ENCODE results near the gene ZNF783. TPM values are rescaled to one million over a fixed set of nuclear protein-coding genes. Genes with fewer than 3 reads are reported as not detected.
"Not testable (repeated sequence)": the region's sequence is repeated elsewhere in the genome, so short reads cannot be mapped to it uniquely, and the experiment has no call there.

ZNF783 gene
- total RNA-seq, 1 donor from 2014 or later, result 19.7 TPM

GRCh38 chr7:149226840-149227494 lies 35.0 kb upstream of the ZNF783 start:
- peaks cover 7% of the 10 kb centered on the region for H3K27me3 Mint-ChIP-seq

DNA sequence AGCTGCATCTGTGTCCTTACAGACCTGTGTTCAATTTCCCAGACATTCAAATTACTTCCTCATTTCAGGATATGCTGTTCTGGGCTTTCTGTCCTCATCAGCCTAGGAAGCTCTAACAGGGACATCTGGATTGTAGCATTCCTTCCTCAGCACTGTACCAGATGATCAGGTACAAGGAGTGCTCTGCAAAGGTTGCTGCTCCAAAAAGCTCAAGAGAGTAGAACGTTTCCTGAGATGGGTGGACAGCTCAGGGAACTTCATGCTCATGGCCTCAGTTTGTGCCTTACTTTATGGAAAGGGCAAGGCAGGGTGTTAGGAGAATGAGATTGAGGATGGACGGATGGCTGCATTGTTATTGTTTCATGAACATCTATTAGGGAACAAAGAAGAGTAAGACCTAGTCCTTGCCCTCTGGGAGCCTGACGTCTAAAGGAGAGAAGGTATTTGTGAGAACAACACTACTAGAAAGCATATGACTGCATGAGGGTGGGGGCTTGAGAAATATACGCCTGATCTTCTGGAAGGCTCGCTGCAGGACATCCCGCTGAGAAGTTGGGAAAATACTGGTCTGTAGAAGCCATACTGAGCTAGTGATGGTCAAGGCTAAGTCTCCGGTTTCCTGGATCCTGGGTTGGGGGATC lies 33.0 kb upstream of the ZNF783 start:
- no peak for TF ChIP-seq CTCF (conservative IDR thresholded peaks at IDR 0.05)
- DNase-seq (ENCODE audit: extremely low spot score, unreplicated experiment), result no peak
- peaks cover 7% of the 10 kb centered on the region for H3K27me3 Mint-ChIP-seq
- no peak overlapping the region for H3K4me3 Mint-ChIP-seq
- H3K9me3 Mint-ChIP-seq, result no peaks in the 10 kb centered on the region
- no peaks in the 10 kb centered on the region for H3K4me1 Mint-ChIP-seq (ENCODE audit: unreplicated experiment)
- peaks cover 8% of the 10 kb centered on the region for H3K36me3 Mint-ChIP-seq
- peak overlapping the region; percentile 21 for H3K27ac Mint-ChIP-seq

More at GRCh38 chr7:149226840-149227494, 35.0 kb upstream of the ZNF783 start:
- H3K4me3 Mint-ChIP-seq, result no peak overlapping the region
- H3K9me3 Mint-ChIP-seq, result no peaks in the 10 kb centered on the region
- no peak for DNase-seq (ENCODE audit: extremely low spot score, unreplicated experiment)
- no peak for TF ChIP-seq CTCF (conservative IDR thresholded peaks at IDR 0.05)
- no peak overlapping the region for H3K27ac Mint-ChIP-seq
- H3K4me1 Mint-ChIP-seq (ENCODE audit: unreplicated experiment), result no peaks in the 10 kb centered on the region
- peaks cover 11% of the 10 kb centered on the region for H3K36me3 Mint-ChIP-seq

GRCh38 chr7:149229526-149229925 lies 32.5 kb upstream of the ZNF783 start:
- Mint-ChIP-seq H3K9me3 (no peaks in the 10 kb centered on the region), H3K4me1 (ENCODE audit: unreplicated experiment) (no peaks in the 10 kb centered on the region), H3K27ac (peak overlapping the region; percentile 12), H3K4me3 (no peak overlapping the region), H3K27me3 (peaks cover 7% of the 10 kb centered on the region), H3K36me3 (peaks cover 8% of the 10 kb centered on the region)
- DNase-seq (ENCODE audit: extremely low spot score, unreplicated experiment), result no peak
- TF ChIP-seq CTCF (conservative IDR thresholded peaks at IDR 0.05), result no peak

DNA sequence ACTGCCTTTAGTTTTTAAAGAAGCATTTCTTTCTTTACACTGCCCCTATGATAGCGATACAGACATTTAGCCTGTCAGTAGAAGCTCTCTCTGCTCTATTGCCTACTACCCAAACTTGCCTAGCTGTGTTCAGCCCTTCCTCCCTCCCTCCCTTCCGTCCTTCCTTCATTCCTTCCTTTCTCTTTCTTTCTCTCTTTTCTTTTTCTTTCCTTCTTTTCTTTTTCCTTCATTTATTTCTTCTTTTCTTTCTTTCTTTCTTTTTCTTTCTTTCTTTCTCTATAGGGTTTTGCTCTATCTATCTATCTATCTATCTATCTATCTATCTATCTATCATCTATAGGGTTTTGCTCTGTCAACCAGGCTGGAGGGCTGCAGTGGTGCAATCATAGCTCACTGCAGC lies 29.6 kb upstream of the ZNF783 start:
- TF ChIP-seq CTCF (conservative IDR thresholded peaks at IDR 0.05), result no peak

GRCh38 chr7:149233655-149234204 lies 28.3 kb upstream of the ZNF783 start:
- Mint-ChIP-seq H3K27me3 (peaks cover 14% of the 10 kb centered on the region), H3K27ac (peak overlapping the region; percentile 71)
- not testable (repeated sequence) for H3K9me3 Mint-ChIP-seq; H3K4me1 Mint-ChIP-seq (ENCODE audit: unreplicated experiment); H3K36me3 Mint-ChIP-seq; DNase-seq (ENCODE audit: extremely low spot score, unreplicated experiment); H3K4me3 Mint-ChIP-seq

More for the DNA sequence above, 29.6 kb upstream of the ZNF783 start:
- Mint-ChIP-seq H3K36me3 (no peaks in the 10 kb centered on the region), H3K9me3 (no peaks in the 10 kb centered on the region), H3K27me3 (peaks cover 10% of the 10 kb centered on the region), H3K4me1 (ENCODE audit: unreplicated experiment) (no peaks in the 10 kb centered on the region), H3K27ac (peak overlapping the region; percentile 71), H3K4me3 (no peak overlapping the region)
- no peak for DNase-seq (ENCODE audit: extremely low spot score, unreplicated experiment)

DNA sequence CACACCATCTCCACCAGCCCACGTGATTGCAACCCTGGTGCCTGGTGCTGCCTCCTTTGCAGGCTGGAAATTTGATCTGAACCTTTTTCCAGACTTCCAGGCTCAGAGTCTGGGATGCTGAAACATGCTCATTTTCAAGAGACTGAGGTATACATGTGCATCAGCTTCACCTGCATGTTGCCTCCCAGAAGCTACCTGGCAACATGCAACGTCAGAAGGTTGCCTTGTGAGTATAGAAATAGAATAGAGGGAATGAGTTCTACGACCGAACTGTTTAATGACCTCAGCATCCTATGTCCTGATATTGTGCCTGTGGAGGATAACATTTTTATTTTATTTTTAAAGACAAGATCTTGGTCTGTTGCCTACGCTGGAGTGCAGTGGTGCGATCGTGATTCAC lies 24.5 kb upstream of the ZNF783 start:
- peak overlapping the region; percentile 39 for H3K4me3 Mint-ChIP-seq
- peaks cover 7% of the 10 kb centered on the region for H3K27me3 Mint-ChIP-seq
- H3K36me3 Mint-ChIP-seq, result peaks cover 8% of the 10 kb centered on the region
- H3K4me1 Mint-ChIP-seq (ENCODE audit: unreplicated experiment), result peaks cover 19% of the 10 kb centered on the region
- no peak for DNase-seq (ENCODE audit: extremely low spot score, unreplicated experiment)
- TF ChIP-seq CTCF (conservative IDR thresholded peaks at IDR 0.05), result no peak
- H3K9me3 Mint-ChIP-seq, result peaks cover 2% of the 10 kb centered on the region
- peak overlapping the region; percentile 78 for H3K27ac Mint-ChIP-seq

Measured in type B pancreatic cell (in vitro differentiated cells).